ENCODE data around the gene HIGD2A.
A peak's percentile ranks its signal among the peaks of the same experiment; 100 is the strongest.

The HIGD2A gene, protein sequence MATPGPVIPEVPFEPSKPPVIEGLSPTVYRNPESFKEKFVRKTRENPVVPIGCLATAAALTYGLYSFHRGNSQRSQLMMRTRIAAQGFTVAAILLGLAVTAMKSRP

GRCh38 chr5:176388444-176389134 lies at the start of gene HIGD2A, which contains the start of gene NOP16:
Gene HIGD2A (plus strand): TSS chr5:176388751. CDS start chr5:176388820, 69 bp downstream.
Gene NOP16 (minus strand): TSS chr5:176388598. CDS start chr5:176388539, 59 bp downstream.
- DNase-seq, result peak; percentile 89

DNA sequence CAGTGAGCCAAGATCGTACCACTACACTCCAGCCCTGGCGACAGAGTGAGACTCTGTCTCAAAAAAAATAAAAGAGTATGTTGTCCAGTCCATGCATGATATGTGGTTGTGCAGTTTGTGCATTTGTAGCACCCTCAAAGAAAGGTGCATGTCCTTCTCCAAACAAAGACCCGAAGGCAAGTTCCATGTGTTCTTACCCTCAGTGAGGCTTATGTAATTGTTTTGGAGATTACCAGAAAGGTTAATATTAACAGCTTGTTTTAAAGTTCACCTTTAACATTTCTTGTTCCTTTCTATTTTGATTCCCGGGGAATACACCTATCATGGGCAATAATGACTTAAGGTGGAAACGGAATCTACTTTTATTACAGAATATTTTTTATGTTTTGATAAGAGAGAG lies 49.2 kb upstream of the HIGD2A start:
- no peak for DNase-seq

GRCh38 chr5:176341325-176342157 lies 47.0 kb upstream of the HIGD2A start:
- no peak for DNase-seq

GRCh38 chr5:176342158-176342483 lies 46.4 kb upstream of the HIGD2A start:
- DNase-seq, result no peak

- DNase-seq, result no peak
Observed at GRCh38 chr5:176342766-176343458, 45.6 kb upstream of the HIGD2A start.

DNA sequence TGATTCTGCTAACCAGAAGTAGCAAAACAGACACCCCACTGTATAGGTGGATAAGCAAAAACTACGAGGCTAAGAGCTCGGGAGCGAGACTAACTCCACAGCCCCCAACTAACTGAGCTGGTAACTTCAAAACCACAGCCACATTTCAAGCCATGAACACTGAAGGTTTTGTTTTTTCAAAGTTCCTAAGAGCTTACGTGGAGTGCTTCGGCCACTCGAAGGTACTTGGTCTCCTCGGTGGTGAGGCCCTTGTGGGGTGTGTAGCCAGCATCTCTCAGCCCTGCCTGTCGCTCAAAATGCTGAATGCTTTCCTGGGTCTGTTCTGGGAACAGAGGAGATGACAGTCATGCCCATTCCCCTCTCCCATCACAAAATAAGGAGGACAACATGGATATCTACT lies 38.1 kb upstream of the HIGD2A start:
- no peak for DNase-seq

DNA sequence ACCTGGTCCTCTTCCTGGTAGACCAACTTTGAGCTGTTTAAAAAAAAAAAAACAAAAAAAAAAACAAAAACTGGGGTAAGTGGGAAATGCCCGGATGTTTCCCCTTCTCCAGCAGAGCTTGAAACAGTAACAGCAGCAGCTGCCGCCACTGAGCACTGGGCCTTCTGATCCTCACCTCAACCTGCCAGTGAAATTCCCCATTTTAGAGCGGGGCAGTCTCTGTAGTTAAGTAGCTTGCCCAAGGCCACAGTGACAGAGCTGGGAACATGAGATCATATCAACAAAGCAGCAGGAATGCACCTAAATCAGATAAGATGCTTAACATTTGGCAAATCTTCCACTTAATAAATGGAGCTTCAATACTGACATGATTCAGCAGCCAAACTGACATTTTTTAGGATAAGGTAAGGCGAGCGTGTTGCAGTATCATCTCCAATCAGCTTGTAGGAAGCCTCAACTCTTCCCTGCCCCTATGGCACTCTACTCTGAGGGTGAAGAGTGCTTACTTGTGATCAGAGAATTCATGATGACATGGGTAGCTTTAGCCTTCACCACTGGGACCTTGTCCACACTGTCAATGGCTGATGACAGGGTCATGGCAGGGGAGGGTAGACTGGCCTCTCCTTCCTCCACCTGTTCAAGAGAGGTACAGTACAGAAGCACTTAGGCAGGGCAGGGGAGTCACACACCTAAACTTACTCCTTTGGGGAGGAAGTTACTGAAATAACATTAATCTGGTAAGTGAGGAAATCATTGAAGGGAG lies 36.3 kb upstream of the HIGD2A start:
- DNase-seq, result no peak

- no peak for DNase-seq
Observed at GRCh38 chr5:176353533-176353932, 35.0 kb upstream of the HIGD2A start.

DNA sequence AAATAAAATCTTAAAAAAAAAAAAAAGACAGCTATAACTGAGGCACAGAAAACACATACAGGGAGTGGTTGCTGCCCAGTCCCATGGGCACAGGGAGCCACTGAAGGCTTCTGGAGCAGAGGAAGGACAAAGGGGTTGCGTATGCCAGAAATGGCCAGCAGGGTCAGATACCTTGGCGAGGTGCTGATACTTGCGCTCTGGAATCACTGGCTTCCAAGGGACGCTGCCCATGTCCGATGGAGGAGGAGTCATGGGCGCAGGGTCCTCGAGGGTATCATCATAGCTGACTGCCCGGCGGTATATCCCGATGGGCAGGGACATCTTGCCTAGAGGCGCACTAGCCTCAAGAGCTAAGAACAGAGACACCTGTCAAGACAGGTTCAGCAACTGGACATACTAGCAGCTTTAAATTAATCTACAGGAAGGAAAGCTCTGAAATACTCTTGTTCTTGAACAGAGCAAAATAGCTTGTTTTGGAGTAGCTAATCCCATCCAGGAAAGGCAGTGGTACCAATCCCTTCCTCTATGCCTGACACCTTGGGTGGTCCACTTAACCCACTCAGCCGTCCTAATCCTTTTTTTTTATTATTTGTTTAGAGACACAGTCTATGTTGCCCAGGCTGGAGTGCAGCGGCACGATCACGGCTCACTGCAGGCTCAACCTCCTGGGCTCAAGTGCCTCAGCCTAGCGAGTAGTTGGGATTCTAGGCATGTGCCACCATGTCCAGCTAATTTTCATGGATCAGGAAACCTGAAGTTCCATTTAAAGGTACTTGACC lies 33.0 kb upstream of the HIGD2A start:
- no peak for DNase-seq

GRCh38 chr5:176356179-176356566 lies 32.4 kb upstream of the HIGD2A start:
- no peak for DNase-seq

DNA sequence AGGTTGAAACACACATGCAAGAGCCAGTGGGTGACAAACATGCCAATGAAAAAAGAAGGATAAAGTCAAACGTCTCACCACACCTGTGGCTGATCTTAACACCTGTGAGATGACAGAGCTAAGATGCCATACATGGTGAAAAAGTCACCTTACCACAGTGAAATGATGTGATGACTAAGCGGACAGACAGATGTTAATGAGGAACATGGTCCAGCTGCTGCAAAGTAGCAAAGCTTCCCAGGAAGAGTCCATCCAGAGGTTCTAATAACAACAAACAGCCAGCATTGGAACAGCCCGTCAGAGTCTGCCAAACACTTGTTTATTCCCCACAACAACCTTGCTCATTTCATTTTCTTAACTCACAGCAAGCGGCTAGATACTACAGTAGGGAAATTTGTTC lies 28.9 kb upstream of the HIGD2A start:
- no peak for DNase-seq

DNA sequence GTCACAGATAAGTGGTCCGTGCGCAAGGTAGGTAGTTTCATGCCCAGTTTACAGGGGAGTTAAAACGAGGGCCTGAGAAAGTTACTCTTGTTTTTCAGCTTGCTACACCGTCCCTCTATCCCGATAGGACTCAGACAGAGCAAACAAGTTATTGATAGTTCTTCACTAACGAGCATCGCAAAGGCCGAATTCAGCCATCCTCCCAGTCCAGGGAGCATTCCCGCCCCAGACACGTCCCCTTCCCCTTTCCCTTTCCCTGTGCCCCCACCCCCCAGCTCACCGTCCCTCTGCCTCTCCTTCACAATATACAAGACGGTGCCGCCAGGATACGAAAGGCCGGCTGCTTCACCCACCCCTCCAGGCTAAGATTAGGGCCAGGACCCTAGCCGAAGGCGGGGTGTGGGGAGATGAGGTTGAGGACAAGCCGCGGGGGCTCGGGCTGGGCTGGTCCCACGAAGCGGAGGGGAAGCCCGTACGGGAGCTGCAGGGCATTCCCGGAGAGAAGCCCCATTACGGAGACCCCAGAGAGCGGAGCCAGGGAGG lies 27.6 kb upstream of the HIGD2A start:
- DNase-seq, result no peak

DNA sequence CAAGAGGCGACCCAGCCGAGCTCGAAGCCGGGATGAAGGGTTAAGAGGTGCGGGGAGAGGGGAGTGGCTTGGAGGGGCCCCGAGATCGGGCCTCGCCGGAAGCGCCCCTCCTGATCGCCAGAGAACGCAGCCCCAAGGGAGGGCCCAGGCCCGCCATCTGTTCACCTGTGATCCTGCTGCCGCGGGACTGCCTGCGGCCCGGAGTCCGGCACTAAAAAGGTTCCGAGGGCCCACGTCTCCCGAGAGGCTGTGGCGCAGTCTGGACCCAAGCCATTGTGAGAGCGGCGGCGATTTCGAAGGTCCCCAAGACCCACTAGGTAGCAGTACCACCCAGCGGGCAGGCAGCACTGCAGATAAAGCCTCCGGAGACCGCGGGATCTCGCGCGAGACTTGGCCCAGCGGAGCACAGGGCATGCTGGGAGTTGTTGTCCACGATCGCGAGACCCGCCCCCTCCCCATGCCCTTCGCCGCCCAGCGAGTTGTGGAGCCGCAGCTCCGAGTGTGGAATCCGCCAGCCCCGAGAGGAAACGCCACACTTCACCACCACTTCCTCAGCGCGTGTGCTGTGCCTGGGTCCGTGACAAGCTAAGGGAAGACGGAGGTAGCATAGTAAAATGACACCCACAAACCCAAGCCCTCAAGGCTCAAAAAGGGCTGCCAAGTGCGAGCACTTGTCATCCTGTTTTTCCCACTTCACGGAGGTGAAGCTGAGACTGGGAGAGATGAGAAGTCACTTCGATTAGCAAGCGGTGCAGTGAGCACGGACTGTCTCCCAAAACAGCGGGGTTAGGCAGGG lies 26.9 kb upstream of the HIGD2A start, which contains the start of gene KIAA1191:
Gene KIAA1191, minus strand, starts transcription at position 328 of the 796 bp plus-strand sequence. CDS start 2,256 bp downstream, outside the sequence.
- DNase-seq, result peak; percentile 50

DNA sequence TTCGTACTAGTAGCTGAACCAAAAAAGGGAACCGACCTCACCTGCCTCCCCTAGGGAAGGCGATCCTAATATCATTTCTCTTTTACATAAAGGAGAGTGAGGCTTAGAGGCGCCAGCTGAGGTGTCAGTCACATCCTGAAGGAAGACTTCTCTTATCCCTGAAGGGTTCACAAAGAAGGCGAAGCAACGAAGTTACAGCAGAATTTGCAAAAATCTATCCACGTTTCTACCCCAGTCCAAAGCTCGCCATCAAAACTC lies 26.4 kb upstream of the HIGD2A start:
- no peak for DNase-seq

GRCh38 chr5:176364765-176365350 lies 23.7 kb upstream of the HIGD2A start:
- no peak for DNase-seq

DNA sequence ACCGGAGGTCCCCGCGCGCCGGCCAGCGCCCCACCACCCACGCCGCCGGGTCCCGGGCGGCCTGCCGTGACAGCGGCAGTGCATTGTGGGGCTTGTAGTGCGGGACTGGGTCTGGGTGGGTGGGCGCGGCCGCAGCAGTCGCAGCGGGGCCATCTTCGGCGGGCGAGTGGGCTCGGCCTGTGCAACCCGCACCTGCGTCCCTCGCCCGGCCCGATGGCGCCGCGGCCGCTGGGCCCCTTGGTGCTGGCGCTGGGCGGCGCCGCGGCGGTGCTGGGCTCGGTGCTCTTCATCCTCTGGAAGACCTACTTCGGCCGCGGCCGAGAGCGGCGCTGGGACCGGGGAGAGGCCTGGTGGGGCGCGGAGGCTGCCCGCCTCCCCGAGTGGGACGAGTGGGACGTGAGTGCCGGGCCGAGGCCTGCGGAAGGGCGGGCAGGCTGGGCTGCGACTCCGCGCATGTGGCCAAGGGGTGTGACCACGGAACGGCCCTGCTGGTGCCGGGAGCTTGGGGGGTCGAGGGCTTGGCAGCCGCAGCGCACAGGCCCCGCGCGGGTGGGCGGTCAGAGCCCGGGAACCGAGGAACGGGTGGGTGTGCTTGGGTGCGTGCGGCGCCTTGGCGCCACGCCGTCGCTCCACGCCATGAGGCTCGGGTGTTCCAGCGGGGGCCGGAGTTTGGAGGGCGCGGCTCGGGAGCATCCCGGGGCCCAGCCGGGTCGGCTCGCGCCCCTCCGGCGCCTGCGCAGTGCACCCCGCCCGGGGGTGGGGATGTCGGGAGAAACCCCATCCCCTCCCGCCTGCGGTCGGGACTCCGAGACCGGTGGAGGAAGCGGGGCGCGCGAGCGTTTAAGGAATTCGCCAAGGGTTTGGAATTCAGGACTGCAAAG lies 23.0 kb upstream of the HIGD2A start, which contains the start of gene ARL10:
Gene ARL10, plus strand, starts transcription at position 137 of the 881 bp plus-strand sequence. Its CDS starts 77 bp downstream, at position 214.
- no peak for DNase-seq

DNA sequence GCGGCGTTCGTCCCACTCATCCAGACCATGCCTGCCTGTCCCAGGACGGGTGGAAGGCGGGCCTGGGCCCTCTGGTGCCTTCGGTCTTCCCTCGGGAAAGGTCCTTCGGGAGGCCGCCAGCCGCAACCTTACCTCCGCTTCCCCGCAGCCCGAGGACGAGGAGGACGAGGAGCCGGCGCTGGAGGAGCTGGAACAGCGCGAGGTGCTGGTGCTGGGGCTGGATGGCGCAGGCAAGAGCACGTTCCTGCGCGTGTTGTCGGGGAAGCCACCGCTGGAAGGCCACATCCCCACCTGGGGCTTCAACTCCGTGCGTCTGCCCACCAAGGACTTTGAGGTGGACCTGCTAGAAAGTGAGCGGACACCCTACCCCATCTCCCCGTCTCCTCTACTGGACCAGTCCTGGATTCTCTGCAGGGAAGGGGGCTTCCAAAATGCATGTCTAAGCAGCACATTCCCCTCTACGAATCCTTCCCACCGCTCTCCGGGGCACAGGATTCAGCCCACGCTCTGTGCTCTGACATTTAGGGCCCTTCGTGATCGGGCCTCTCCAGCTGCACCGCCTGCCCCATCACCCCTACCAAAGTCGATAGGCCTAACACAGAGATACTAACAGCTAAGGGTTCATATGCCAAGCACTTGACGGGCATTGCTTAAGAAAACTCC lies 22.2 kb upstream of the HIGD2A start:
- no peak for DNase-seq

GRCh38 chr5:176368726-176369125 lies 19.8 kb upstream of the HIGD2A start:
- DNase-seq, result no peak
